Activated CD8-positive, alpha-beta memory T cell treated with anti-CD3 and anti-CD28 coated beads for 1 hour (primary cell): Measurements from ENCODE around the gene TCOF1.

Experiments used
- DNase-seq, 2 donors: peaks; one replicate each; pipeline ENCODE4 v3.0.0-alpha.2; 2020; ENCODE audit warnings: low read depth in 1 of 2; ENCODE audit errors: extremely low read depth in 1 of 2

Gene TCOF1

GRCh38 chr5:150357326-150358260, at the start of gene TCOF1:
TCOF1 (plus strand) TSS chr5:150357697; CDS start chr5:150357747, 50 bp downstream.
- peak; percentile 77 to 95 for DNase-seq

- DNase-seq, result no peak
Observed at GRCh38 chr5:150309101-150309885, 48.2 kb upstream of the TCOF1 start.

- no peak for DNase-seq
Observed at GRCh38 chr5:150309886-150310239, 47.6 kb upstream of the TCOF1 start.

GRCh38 chr5:150310246-150310645, 47.3 kb upstream of the TCOF1 start:
- DNase-seq, result no peak

- DNase-seq, result no peak
Observed at GRCh38 chr5:150311015-150311692, 46.3 kb upstream of the TCOF1 start.

- no peak for DNase-seq
Observed at GRCh38 chr5:150312518-150312917, 45.0 kb upstream of the TCOF1 start.

GRCh38 chr5:150313501-150313900, 44.0 kb upstream of the TCOF1 start:
- DNase-seq, result no peak

- DNase-seq, result no peak
Observed at GRCh38 chr5:150313921-150314716, 43.4 kb upstream of the TCOF1 start.

GRCh38 chr5:150315245-150315644, 42.3 kb upstream of the TCOF1 start:
- DNase-seq, result no peak

- DNase-seq, result no peak
Observed at GRCh38 chr5:150316320-150316719, 41.2 kb upstream of the TCOF1 start.

GRCh38 chr5:150317048-150318003, 40.2 kb upstream of the TCOF1 start:
- no peak for DNase-seq

GRCh38 chr5:150318613-150319483, 38.6 kb upstream of the TCOF1 start:
- no peak for DNase-seq

GRCh38 chr5:150319484-150319790, 38.1 kb upstream of the TCOF1 start:
- no peak for DNase-seq

- no peak for DNase-seq
Observed at GRCh38 chr5:150320044-150320613, 37.4 kb upstream of the TCOF1 start.

- DNase-seq, result no peak
Observed at GRCh38 chr5:150321211-150321610, 36.3 kb upstream of the TCOF1 start.

GRCh38 chr5:150321784-150322183, 35.7 kb upstream of the TCOF1 start:
- no peak for DNase-seq

GRCh38 chr5:150322202-150322601, 35.3 kb upstream of the TCOF1 start:
- no peak for DNase-seq

- DNase-seq, result no peak
Observed at GRCh38 chr5:150323092-150323491, 34.4 kb upstream of the TCOF1 start.
